ENCODE measurements around the gene RRAGC. TPM values are rescaled to one million over a fixed set of nuclear protein-coding genes. Genes with fewer than 3 reads are reported as not detected.

The RRAGC gene
- total and polyA plus RNA-seq, 2 experiments from 2014 or later, result 9.3 to 12.8 TPM

GRCh38 chr1:38803647-38804046 is 55.9 kb downstream of the RRAGC start (continued):
- TF ChIP-seq ZNF462 (CRISPR knock-in tag; IDR thresholded peaks at IDR 0.05) (no peak), POLR2AphosphoS5 (IDR thresholded peaks at IDR 0.05; ENCODE audit: low read depth) (no peak), STAT1 (IDR thresholded peaks at IDR 0.05; ENCODE audit: unreplicated experiment) (no peak)

GRCh38 chr1:38800720-38801671 is 58.6 kb downstream of the RRAGC start:
- no peaks in the 10 kb centered on the region for H3K79me2 ChIP-seq (replicated peaks; ENCODE audit: insufficient read depth)
- no peaks in the 10 kb centered on the region for H4K20me1 ChIP-seq (replicated peaks; ENCODE audit: insufficient read depth)
- H3K4me3 ChIP-seq, result no peak overlapping the region
- peaks cover 7% of the 10 kb centered on the region; the same call in 2 of the 3 replicates for H3K9me3 Mint-ChIP-seq
- peaks cover 13% of the 10 kb centered on the region for H3K4me1 Mint-ChIP-seq
- H3K36me3 ChIP-seq (ENCODE audit: insufficient read depth), result no peaks in the 10 kb centered on the region
- ATAC-seq (no peak), DNase-seq (ENCODE audit: low spot score) (no peak)
- H3K9me2 ChIP-seq (ENCODE audit: insufficient read depth), result no peaks in the 10 kb centered on the region
- H3K27me3 Mint-ChIP-seq (ENCODE audit: insufficient read depth, low read depth, poor library complexity), result peaks cover 28% of the 10 kb centered on the region
- H3K36me3 Mint-ChIP-seq (ENCODE audit: low read depth), result no peaks in the 10 kb centered on the region
- H3K4me3 Mint-ChIP-seq, result no peak overlapping the region
- H2AFZ ChIP-seq, result no peak overlapping the region
- H3K27ac Mint-ChIP-seq, result no peak overlapping the region
- no peak overlapping the region for H3K27ac ChIP-seq (ENCODE audit: low read depth)
- peaks cover 10% of the 10 kb centered on the region for H3K4me1 ChIP-seq (ENCODE audit: insufficient read depth)
- H3K4me2 ChIP-seq, result no peak overlapping the region
- peaks cover 3% of the 10 kb centered on the region for H3F3A ChIP-seq (replicated peaks; ENCODE audit: low read depth)
- peaks cover 37% of the 10 kb centered on the region for H3K27me3 ChIP-seq (ENCODE audit: insufficient read depth)
- no peak for TF ChIP-seq ETS1 (IDR thresholded peaks at IDR 0.05)
- no peak for TF ChIP-seq CTCF (conservative IDR thresholded peaks at IDR 0.05; ENCODE audit: low read depth in 2 of 2)
- no peak for TF ChIP-seq ZNF331 (CRISPR knock-in tag; IDR thresholded peaks at IDR 0.05; ENCODE audit: low read depth)
- no peak for TF ChIP-seq CREB1 (CRISPR knock-in tag; IDR thresholded peaks at IDR 0.05; ENCODE audit: low read depth)
- TF ChIP-seq EZH2 (IDR thresholded peaks at IDR 0.05; ENCODE audit: low read depth, unreplicated experiment), result no peak
- no peak for TF ChIP-seq EZH2phosphoT487 (IDR thresholded peaks at IDR 0.05; ENCODE audit: unreplicated experiment)
